ENCODE measurements around the gene CEP192.

GRCh38 chr18:13120255-13120654 lies 129.1 kb downstream of the CEP192 start:
- TF ChIP-seq ZNF282 (IDR thresholded peaks at IDR 0.05; ENCODE audit: partially characterized antibody), result no peak
- no peak for TF ChIP-seq BHLHE40 (IDR thresholded peaks at IDR 0.05; ENCODE audit: low read length)
- TF ChIP-seq PAWR (CRISPR knock-in tag; IDR thresholded peaks at IDR 0.05; ENCODE audit: borderline replicate concordance), result no peak
- TF ChIP-seq ZNF276 (CRISPR knock-in tag; IDR thresholded peaks at IDR 0.05; ENCODE audit: low read depth), result no peak
- TF ChIP-seq MEIS2 (CRISPR knock-in tag; IDR thresholded peaks at IDR 0.05), result no peak
- TF ChIP-seq ZFP90 (CRISPR knock-in tag; IDR thresholded peaks at IDR 0.05; ENCODE audit: borderline replicate concordance), result no peak
- no peak for TF ChIP-seq JUN (CRISPR knock-in tag; IDR thresholded peaks at IDR 0.05)
- no peak for TF ChIP-seq NFRKB (IDR thresholded peaks at IDR 0.05)
- no peak for TF ChIP-seq ZBTB26 (CRISPR knock-in tag; IDR thresholded peaks at IDR 0.05; ENCODE audit: borderline replicate concordance)
- TF ChIP-seq KDM1A (CRISPR knock-in tag; IDR thresholded peaks at IDR 0.05), result no peak
- no peak for TF ChIP-seq CREM (IDR thresholded peaks at IDR 0.05)
- TF ChIP-seq CREM (CRISPR knock-in tag; IDR thresholded peaks at IDR 0.05), result no peak

Measured in HepG2 (cell line).